Measurements from ENCODE around the gene EPN3.

The EPN3 gene

GRCh38 chr17:50532452-50533024, at the start of gene EPN3:
EPN3 (plus strand) TSS chr17:50532735; CDS start chr17:50536557, 3,822 bp downstream.
- peak; percentile 34 for DNase-seq (ENCODE audit: low spot score)

GRCh38 chr17:50483266-50483665, 49.3 kb upstream of the EPN3 start:
- no peak for DNase-seq (ENCODE audit: low spot score)

GRCh38 chr17:50484386-50485155, 48.0 kb upstream of the EPN3 start:
- DNase-seq (ENCODE audit: low spot score) = no peak

- DNase-seq (ENCODE audit: low spot score) = no peak
These were observed 45.1 kb upstream of the EPN3 start for GRCh38 chr17:50487213-50488096.

GRCh38 chr17:50488880-50489279, 43.7 kb upstream of the EPN3 start:
- no peak for DNase-seq (ENCODE audit: low spot score)

- no peak for DNase-seq (ENCODE audit: low spot score)
These were observed 41.0 kb upstream of the EPN3 start for GRCh38 chr17:50491505-50491904.

GRCh38 chr17:50492214-50492613, 40.3 kb upstream of the EPN3 start:
- no peak for DNase-seq (ENCODE audit: low spot score)

GRCh38 chr17:50493744-50494143, 38.8 kb upstream of the EPN3 start:
- DNase-seq (ENCODE audit: low spot score) = no peak

GRCh38 chr17:50495217-50495823, 37.2 kb upstream of the EPN3 start:
- DNase-seq (ENCODE audit: low spot score) = no peak

GRCh38 chr17:50495918-50496317, 36.6 kb upstream of the EPN3 start:
- DNase-seq (ENCODE audit: low spot score) = no peak

GRCh38 chr17:50498021-50498874, 34.3 kb upstream of the EPN3 start:
- DNase-seq (ENCODE audit: low spot score) = no peak

- DNase-seq (ENCODE audit: low spot score) = no peak
These were observed 33.3 kb upstream of the EPN3 start for GRCh38 chr17:50499270-50499669.

GRCh38 chr17:50499721-50500120, 32.8 kb upstream of the EPN3 start:
- DNase-seq (ENCODE audit: low spot score) = no peak

GRCh38 chr17:50501054-50501453, 31.5 kb upstream of the EPN3 start:
- no peak for DNase-seq (ENCODE audit: low spot score)

GRCh38 chr17:50502301-50502990, 30.1 kb upstream of the EPN3 start:
- no peak for DNase-seq (ENCODE audit: low spot score)

GRCh38 chr17:50505591-50506130, 26.9 kb upstream of the EPN3 start:
- no peak for DNase-seq (ENCODE audit: low spot score)

- no peak for DNase-seq (ENCODE audit: low spot score)
These were observed 26.2 kb upstream of the EPN3 start for GRCh38 chr17:50506298-50506697.

GRCh38 chr17:50507871-50508572, 24.5 kb upstream of the EPN3 start, which contains the start of gene MYCBPAP:
MYCBPAP (plus strand) TSS chr17:50508439; CDS start chr17:50508675, 236 bp downstream.
- peak; percentile 94 for DNase-seq (ENCODE audit: low spot score)

- no peak for DNase-seq (ENCODE audit: low spot score)
These were observed 23.7 kb upstream of the EPN3 start for GRCh38 chr17:50508573-50509460.
